Mesendoderm (in vitro differentiated cells): ENCODE results near the gene TEKT3.

ENCODE experiments used
- DNase-seq: peaks from one replicate; pipeline ENCODE4 v3.0.0; 2013
- H2AK5ac ChIP-seq: 2 replicates; pipeline ENCODE4 v1.6.1; 2013; ENCODE audit warnings: low read length, inconsistent platforms
- H2BK120ac ChIP-seq: 2 replicates; pipeline ENCODE4 v1.6.1; 2013; ENCODE audit warnings: low read depth, mild to moderate bottlenecking, low read length, moderate library complexity, mixed read lengths
- H2BK15ac ChIP-seq: replicated peaks from 2 replicates; pipeline ENCODE4 v1.6.1; 2013; ENCODE audit warnings: low read depth, mild to moderate bottlenecking, moderate library complexity
- H2BK5ac ChIP-seq: 2 replicates; pipeline ENCODE4 v1.6.1; 2013; ENCODE audit warnings: low read length, inconsistent platforms
- H3K18ac ChIP-seq: 2 replicates; pipeline ENCODE4 v1.6.1; 2013; ENCODE audit warnings: mild to moderate bottlenecking, low read length, mixed read lengths
- H3K23ac ChIP-seq: one replicate; pipeline ENCODE4 v1.6.1; 2013; ENCODE audit warnings: low read length
- H3K27ac ChIP-seq: 2 replicates; pipeline ENCODE4 v1.5.1; 2013; ENCODE audit warnings: low read depth, mild to moderate bottlenecking, inconsistent platforms, low read length, moderate library complexity
- H3K27me3 ChIP-seq: 2 replicates; pipeline ENCODE4 v1.6.1; 2013; ENCODE audit warnings: low read length, control low read depth, mild to moderate bottlenecking, inconsistent platforms; ENCODE audit not compliant: insufficient read depth, poor library complexity
- H3K36me3 ChIP-seq: 2 replicates; pipeline ENCODE4 v1.6.1; 2013; ENCODE audit warnings: low read length, inconsistent platforms; ENCODE audit not compliant: control insufficient read depth, insufficient read depth
- H3K4ac ChIP-seq: one replicate; pipeline ENCODE4 v1.6.1; 2013; ENCODE audit warnings: low read depth, mild to moderate bottlenecking, low read length, moderate library complexity
- H3K4me1 ChIP-seq: 2 replicates; pipeline ENCODE4 v1.6.1; 2013; ENCODE audit warnings: low read depth, low read length, inconsistent platforms; ENCODE audit not compliant: control insufficient read depth
- H3K4me2 ChIP-seq: 2 replicates; pipeline ENCODE4 v1.6.1; 2013; ENCODE audit warnings: low read length
- H3K4me3 ChIP-seq: 2 replicates; pipeline ENCODE4 v1.5.1; 2013; ENCODE audit warnings: mild to moderate bottlenecking, low read length
- H3K56ac ChIP-seq: one replicate; pipeline ENCODE4 v1.6.1; 2013; ENCODE audit warnings: low read length
- H3K79me1 ChIP-seq: 2 replicates; pipeline ENCODE4 v1.6.1; 2013; ENCODE audit warnings: low read length, inconsistent platforms
- H3K79me2 ChIP-seq: 2 replicates; pipeline ENCODE4 v1.6.1; 2013; ENCODE audit warnings: mild to moderate bottlenecking, low read length; ENCODE audit not compliant: control insufficient read depth, insufficient read depth
- H3K9ac ChIP-seq: 2 replicates; pipeline ENCODE4 v1.6.1; 2013; ENCODE audit warnings: low read length, inconsistent platforms
- H4K5ac ChIP-seq: one replicate; pipeline ENCODE4 v1.6.1; 2013; ENCODE audit warnings: low read length
- H4K8ac ChIP-seq: one replicate; pipeline ENCODE4 v1.6.1; 2013; ENCODE audit warnings: low read depth, mild to moderate bottlenecking, control low read depth, low read length, moderate library complexity
- WGBS: extraction: QIAGEN DNeasy Blood & Tissue Kit; methylation state at CpG from one replicate; pipeline ENCODE4 v1.1.7; 2013; ENCODE audit warnings: low lambda C conversion rate, missing lambda C conversion rate; ENCODE audit not compliant: insufficient coverage; ENCODE audit errors: extremely low coverage; 5-methylcytosine and 5-hydroxymethylcytosine counted together

The TEKT3 gene

DNA sequence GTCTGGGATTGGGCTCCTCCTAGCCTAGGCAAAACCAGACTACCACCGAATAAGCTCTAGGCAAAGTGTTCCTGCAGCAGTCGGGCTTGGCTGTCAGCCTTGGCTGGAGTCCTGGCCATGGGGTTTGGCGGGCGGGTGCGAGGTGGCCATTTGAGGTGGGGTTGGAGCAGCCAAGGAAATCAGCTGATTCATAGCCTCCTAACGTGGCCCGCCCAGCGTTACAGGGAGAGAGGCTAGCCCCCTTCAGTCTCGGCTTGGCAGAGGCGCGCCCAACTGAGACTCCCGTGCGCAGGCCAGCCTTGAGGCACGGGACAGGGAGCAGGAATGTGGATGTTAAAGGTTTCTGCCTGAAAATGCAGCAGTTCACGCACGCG lies 78.2 kb downstream of the TEKT3 start:
- peaks cover 2% of the 10 kb centered on the region for H3K4me1 ChIP-seq
- H3K27me3 ChIP-seq: peaks cover 15% of the 10 kb centered on the region
- peak overlapping the region; percentile 94 for H3K4me2 ChIP-seq
- H3K56ac ChIP-seq: peak overlapping the region; percentile 37
- no peaks in the 10 kb centered on the region for H3K36me3 ChIP-seq
- H3K4me3 ChIP-seq: no peak overlapping the region
- H3K23ac ChIP-seq: no peak overlapping the region
- no peak overlapping the region for H2BK15ac ChIP-seq
- no peak overlapping the region for H3K27ac ChIP-seq
- no peak overlapping the region for H3K4ac ChIP-seq
- no peak overlapping the region for H2AK5ac ChIP-seq
- WGBS: no CpG with 5 or more reads among the region's 17 CpGs
- no peaks in the 10 kb centered on the region for H3K79me1 ChIP-seq
- no peak overlapping the region for H3K18ac ChIP-seq
- no peak overlapping the region for H4K5ac ChIP-seq
- H2BK5ac ChIP-seq: no peak overlapping the region
- no peak overlapping the region for H4K8ac ChIP-seq
- H3K9ac ChIP-seq: peak overlapping the region; percentile 8
- no peak overlapping the region for H2BK120ac ChIP-seq
- no peaks in the 10 kb centered on the region for H3K79me2 ChIP-seq
- DNase-seq: peak; percentile 76

DNA sequence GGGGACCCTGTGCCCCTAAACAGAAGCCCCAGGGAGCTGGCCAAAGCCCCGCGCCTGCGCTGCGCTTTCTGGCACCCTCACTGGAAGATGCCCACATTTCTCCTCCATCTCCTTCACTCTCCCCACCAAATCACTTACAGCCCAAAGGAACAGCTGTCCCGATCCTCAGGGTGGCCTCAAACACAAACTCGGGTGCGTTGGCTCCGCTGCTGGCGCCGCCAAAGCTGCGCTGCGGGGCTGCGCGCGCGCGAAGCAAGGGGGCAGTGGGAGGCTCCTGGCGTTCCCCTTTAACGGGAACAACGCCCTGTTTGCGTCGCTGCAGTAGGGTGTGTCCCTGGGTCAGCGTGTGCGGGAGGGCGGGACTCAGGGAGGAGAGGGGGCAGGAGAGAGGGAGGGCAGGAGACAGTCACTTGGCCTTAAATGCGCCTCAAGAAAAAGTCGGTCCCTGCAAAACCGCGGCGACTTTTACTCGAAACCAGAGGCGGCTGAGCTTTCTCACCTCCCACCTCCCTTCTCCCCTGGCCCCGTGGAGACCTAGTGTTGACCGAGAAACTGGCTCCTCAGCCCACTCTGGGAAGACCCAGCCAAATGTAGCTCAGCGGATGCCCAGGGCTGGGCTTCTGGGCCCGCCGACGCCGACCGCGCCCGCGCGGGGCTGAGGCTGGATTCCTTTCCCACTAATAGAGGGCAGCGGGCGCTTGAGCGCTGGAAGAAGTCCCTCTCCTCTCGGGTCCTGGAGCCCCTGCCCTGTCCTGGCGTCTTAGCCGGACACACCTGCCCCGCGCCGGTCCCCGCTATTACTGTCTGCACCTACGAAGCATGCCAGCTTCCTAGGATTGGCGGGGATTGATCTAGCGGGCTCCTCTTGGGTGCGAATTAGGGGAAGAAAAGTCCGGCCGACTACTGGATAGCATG lies 78.8 kb downstream of the TEKT3 start:
- peak overlapping the region; percentile 57 for H3K9ac ChIP-seq
- no peaks in the 10 kb centered on the region for H3K79me1 ChIP-seq
- no peak overlapping the region for H2BK15ac ChIP-seq
- H3K23ac ChIP-seq: no peak overlapping the region
- H3K36me3 ChIP-seq: no peaks in the 10 kb centered on the region
- no peak overlapping the region for H2BK120ac ChIP-seq
- no peak overlapping the region for H3K4ac ChIP-seq
- peak overlapping the region; percentile 27 for H3K4me3 ChIP-seq
- no peak overlapping the region for H2AK5ac ChIP-seq
- peaks cover 15% of the 10 kb centered on the region for H3K27me3 ChIP-seq
- peaks cover 2% of the 10 kb centered on the region for H3K4me1 ChIP-seq
- no peaks in the 10 kb centered on the region for H3K79me2 ChIP-seq
- H4K8ac ChIP-seq: no peak overlapping the region
- H3K56ac ChIP-seq: peak overlapping the region; percentile 68
- H3K27ac ChIP-seq: no peak overlapping the region
- no peak overlapping the region for H3K18ac ChIP-seq
- no peak overlapping the region for H4K5ac ChIP-seq
- peak overlapping the region; percentile 94 for H3K4me2 ChIP-seq
- WGBS: no CpG with 5 or more reads among the region's 60 CpGs
- H2BK5ac ChIP-seq: no peak overlapping the region
- peak; percentile 82 for DNase-seq

DNA sequence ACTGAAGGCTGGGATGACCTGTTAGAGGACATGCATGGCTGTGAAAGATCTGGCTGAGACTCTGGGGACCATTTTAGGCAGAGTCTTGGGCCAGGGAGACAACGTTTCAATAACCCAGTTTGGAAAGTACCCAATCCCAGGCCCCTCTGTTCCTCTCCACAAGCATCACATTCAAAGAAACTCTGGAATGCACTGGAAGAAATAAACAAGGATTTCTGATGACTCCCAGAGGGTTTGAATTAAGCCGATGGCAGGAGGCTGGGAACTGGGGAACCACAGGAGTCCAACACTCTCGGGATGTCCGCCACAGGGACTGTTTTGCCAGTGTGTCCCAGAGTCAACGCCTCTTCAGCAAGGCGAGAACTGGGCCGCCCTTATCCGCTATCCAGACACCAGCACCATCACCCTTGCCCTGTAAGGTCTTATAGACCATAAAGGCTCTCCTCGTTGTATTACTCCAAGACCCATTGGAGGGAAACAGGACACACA lies 79.6 kb downstream of the TEKT3 start:
- Histone ChIP-seq H3K9ac (peak overlapping the region; percentile 57), H3K4me3 (peak overlapping the region; percentile 27), H3K18ac (no peak overlapping the region), H3K56ac (peak overlapping the region; percentile 68), H4K8ac (no peak overlapping the region), H2BK5ac (no peak overlapping the region), H3K27me3 (peaks cover 15% of the 10 kb centered on the region), H3K4me2 (peak overlapping the region; percentile 94), H2AK5ac (no peak overlapping the region), H2BK15ac (no peak overlapping the region), H3K23ac (no peak overlapping the region), H3K4ac (no peak overlapping the region), H3K27ac (no peak overlapping the region), H3K36me3 (no peaks in the 10 kb centered on the region), H3K79me1 (no peaks in the 10 kb centered on the region), H3K79me2 (no peaks in the 10 kb centered on the region), H2BK120ac (no peak overlapping the region), H3K4me1 (peaks cover 2% of the 10 kb centered on the region), H4K5ac (no peak overlapping the region)
- DNase-seq: peak; percentile 50
- WGBS: no CpG with 5 or more reads among the region's 9 CpGs

DNA sequence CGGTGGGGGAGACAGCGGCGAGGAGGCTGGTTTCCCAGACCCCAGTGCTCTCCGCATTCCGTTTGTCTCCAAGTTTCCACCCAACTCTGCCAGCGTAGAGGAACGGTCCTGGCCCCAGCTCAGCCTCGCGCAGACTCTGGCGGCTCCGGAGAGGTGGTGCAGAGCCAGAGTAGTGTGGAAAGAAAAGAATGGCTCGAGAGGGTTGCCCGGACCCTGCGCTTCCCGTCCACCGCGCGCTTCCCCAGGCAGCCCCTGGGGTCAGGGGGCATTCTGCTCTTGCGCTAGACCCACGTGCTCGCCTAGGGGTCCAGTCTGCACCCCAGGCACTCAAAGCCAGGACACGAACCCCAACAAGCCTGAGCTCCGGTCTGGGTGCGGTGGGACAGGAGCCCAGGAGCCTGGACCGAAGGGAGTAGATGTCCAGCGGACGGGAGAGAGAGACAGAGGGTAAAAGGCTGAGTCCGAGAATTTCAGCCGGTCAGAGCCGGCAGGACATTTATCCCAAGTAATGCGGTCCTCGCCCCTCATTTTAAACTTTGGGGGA lies 80.1 kb downstream of the TEKT3 start:
- no peaks in the 10 kb centered on the region for H3K79me1 ChIP-seq
- no peaks in the 10 kb centered on the region for H3K79me2 ChIP-seq
- no peak overlapping the region for H2AK5ac ChIP-seq
- no peak overlapping the region for H4K5ac ChIP-seq
- H2BK15ac ChIP-seq: no peak overlapping the region
- H3K27me3 ChIP-seq: peaks cover 15% of the 10 kb centered on the region
- H2BK120ac ChIP-seq: no peak overlapping the region
- WGBS: no CpG with 5 or more reads among the region's 32 CpGs
- no peaks in the 10 kb centered on the region for H3K36me3 ChIP-seq
- peak overlapping the region; percentile 46 for H3K4ac ChIP-seq
- H4K8ac ChIP-seq: no peak overlapping the region
- peak overlapping the region; percentile 90 for H3K23ac ChIP-seq
- H3K4me2 ChIP-seq: peak overlapping the region; percentile 94
- peak overlapping the region; percentile 50 for H3K4me3 ChIP-seq
- H3K27ac ChIP-seq: no peak overlapping the region
- peak; percentile 79 for DNase-seq
- peak overlapping the region; percentile 58 for H3K9ac ChIP-seq
- H2BK5ac ChIP-seq: no peak overlapping the region
- H3K56ac ChIP-seq: peak overlapping the region; percentile 68
- peak overlapping the region; percentile 33 for H3K18ac ChIP-seq
- H3K4me1 ChIP-seq: peaks cover 2% of the 10 kb centered on the region

DNA sequence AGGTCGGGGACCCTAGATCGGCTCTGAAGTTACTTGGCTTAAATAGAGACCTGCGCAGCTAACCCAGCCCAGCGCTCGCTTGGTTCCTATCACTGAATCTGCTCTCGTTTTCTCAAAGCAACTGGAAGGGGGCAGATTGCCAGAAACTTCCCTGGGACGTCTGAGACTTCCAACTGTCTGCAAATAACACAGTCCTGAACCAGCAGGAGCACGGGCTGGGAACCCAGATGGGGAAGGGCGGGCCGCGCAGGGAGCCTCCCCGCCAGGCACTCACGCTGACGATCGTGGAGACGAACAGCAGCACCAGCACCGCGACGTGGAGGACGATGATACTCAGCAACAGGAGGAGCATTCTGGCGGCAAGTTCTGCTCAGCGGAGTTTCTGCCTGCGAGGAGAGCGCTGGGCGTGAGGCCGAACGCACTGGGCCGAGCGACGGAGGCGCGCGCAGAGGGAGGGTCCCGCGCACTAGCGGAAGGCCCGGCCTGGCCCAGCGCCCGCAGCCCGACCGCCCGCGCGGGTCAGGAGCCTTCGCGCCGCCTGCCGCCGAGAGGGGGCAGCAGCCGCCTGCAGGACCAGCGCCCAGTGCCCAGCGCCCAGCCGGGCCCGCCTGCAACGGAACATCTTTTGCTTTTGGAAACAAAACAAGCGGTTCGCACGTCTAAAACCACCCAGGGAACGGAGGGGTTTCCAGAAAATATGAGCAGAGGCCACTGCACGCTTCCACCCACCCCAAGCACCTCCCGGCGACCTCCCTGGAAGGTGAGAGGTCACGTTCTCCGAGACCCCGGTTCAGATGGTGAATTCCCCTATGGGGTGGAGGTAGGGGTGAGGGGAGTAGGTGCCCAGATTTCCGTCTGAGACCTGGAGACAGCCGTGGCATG lies 80.8 kb downstream of the TEKT3 start:
- peak overlapping the region; percentile 74 for H3K4me3 ChIP-seq
- H2BK15ac ChIP-seq: no peak overlapping the region
- H2BK5ac ChIP-seq: peak overlapping the region; percentile 32
- H2AK5ac ChIP-seq: no peak overlapping the region
- H3K9ac ChIP-seq: peak overlapping the region; percentile 91
- no peak overlapping the region for H4K8ac ChIP-seq
- H3K23ac ChIP-seq: peak overlapping the region; percentile 90
- H3K36me3 ChIP-seq: no peaks in the 10 kb centered on the region
- no peaks in the 10 kb centered on the region for H3K79me1 ChIP-seq
- H3K27ac ChIP-seq: no peak overlapping the region
- H3K4me2 ChIP-seq: peak overlapping the region; percentile 98
- H3K79me2 ChIP-seq: no peaks in the 10 kb centered on the region
- H3K4ac ChIP-seq: no peak overlapping the region
- H3K18ac ChIP-seq: peak overlapping the region; percentile 33
- DNase-seq: peak; percentile 84
- H3K27me3 ChIP-seq: peaks cover 15% of the 10 kb centered on the region
- WGBS: no CpG with 5 or more reads among the region's 67 CpGs
- H3K56ac ChIP-seq: peak overlapping the region; percentile 99
- H3K4me1 ChIP-seq: peaks cover 2% of the 10 kb centered on the region
- H4K5ac ChIP-seq: no peak overlapping the region
- no peak overlapping the region for H2BK120ac ChIP-seq
